Coronary artery (tissue), 2 donors: ENCODE results near the gene GTF3C2.
"Not testable (repeated sequence)": the region's sequence is repeated elsewhere in the genome, so short reads cannot be mapped to it uniquely, and the experiment has no call there.

Experiments
- DNase-seq: peaks from one replicate; pipeline ENCODE4 v3.0.0-alpha.2; 2017; ENCODE audit warnings: low spot score
- H3K27ac ChIP-seq, 2 donors: fragments of 200-600 bp; sonication (generic); one replicate each; pipeline ENCODE4 v1.5.1; 2016 to 2019
- H3K4me3 ChIP-seq: fragments of 200-600 bp; sonication (generic); 2 replicates; pipeline ENCODE4 v1.5.1; 2016; ENCODE audit warnings: mild to moderate bottlenecking, moderate library complexity
- CTCF ChIP-seq: fragments of 200-600 bp; sonication (generic); IDR thresholded peaks from one replicate; pipeline ENCODE4 v1.5.1; 2019; ENCODE audit warnings: antibody characterized with exemption

GTF3C2 gene

GRCh38 chr2:27353762-27354596 is 2.6 kb downstream of the GTF3C2 start:
- H3K4me3 ChIP-seq = no peak overlapping the region
- no peak for TF ChIP-seq CTCF
- no peak overlapping the region for H3K27ac ChIP-seq
- DNase-seq = no peak

GRCh38 chr2:27353386-27353761 is 3.2 kb downstream of the GTF3C2 start:
- DNase-seq, H3K4me3 ChIP-seq, H3K27ac ChIP-seq: not testable (repeated sequence)

- no peak for DNase-seq
- Histone ChIP-seq H3K27ac (no peak overlapping the region), H3K4me3 (no peak overlapping the region)
- TF ChIP-seq CTCF = no peak
Measured at GRCh38 chr2:27351802-27352598, 4.6 kb downstream of the GTF3C2 start.

GRCh38 chr2:27350106-27350693 is 6.4 kb downstream of the GTF3C2 start:
- no peak overlapping the region for H3K27ac ChIP-seq
- H3K4me3 ChIP-seq = no peak overlapping the region
- TF ChIP-seq CTCF = no peak
- no peak for DNase-seq

- no peak for DNase-seq
- Histone ChIP-seq H3K27ac (peak overlapping the region in 1 of 2 donors; percentile 26), H3K4me3 (no peak overlapping the region)
- no peak for TF ChIP-seq CTCF
Measured at GRCh38 chr2:27347641-27348040, 8.9 kb downstream of the GTF3C2 start.

GRCh38 chr2:27336173-27336572 is 20.4 kb downstream of the GTF3C2 start:
- no peak for DNase-seq
- TF ChIP-seq CTCF = no peak
- H3K27ac ChIP-seq = no peak overlapping the region
- H3K4me3 ChIP-seq = no peak overlapping the region

- no peak for TF ChIP-seq CTCF
- no peak for DNase-seq
- Histone ChIP-seq H3K27ac (no peak overlapping the region), H3K4me3 (no peak overlapping the region)
Measured at GRCh38 chr2:27335311-27335710, 21.3 kb downstream of the GTF3C2 start.
